H54 (cell line): ENCODE data around the gene RAB39A.

Source experiments
- DNase-seq: peaks from one replicate; pipeline ENCODE4 v3.0.0; 2011; ENCODE audit warnings: low spot score, mixed read lengths; ENCODE audit not compliant: insufficient read length
- FAIRE-seq: peaks from 3 replicates; lab custom pipeline; 2011; peaks lifted over from hg19 to GRCh38; lab: Jason Lieb, UNC
- POLR2A ChIP-seq: IDR thresholded peaks from 2 replicates; pipeline ENCODE4 v1.6.1; 2011; ENCODE audit warnings: low read depth, mild to moderate bottlenecking, low read length

The RAB39A gene

DNA sequence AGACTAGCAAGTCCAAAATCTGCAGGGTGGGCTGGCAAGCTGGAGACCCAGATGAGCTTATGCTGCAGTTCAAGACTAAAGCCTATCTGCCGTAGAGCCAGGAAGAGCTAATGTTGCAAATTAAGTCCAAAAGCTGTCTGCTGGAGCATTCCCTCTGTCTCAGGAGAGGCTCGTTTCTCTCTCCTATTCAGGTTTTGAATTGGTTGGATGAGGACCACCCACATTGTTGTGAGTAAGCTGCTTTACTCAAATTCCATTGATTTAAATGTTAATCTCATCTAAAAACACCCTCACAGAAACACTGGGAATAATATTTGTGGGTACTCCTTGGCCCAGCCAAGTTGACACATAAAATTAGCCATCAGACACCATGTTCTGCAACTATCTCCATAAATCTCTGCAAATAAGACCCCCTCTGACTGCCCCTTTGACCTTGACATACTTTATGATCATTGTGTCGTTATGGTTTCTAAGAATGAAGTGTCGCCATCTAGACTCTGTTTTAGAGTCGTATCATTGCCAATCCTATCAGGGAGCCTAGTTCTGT is 63.7 kb downstream of the RAB39A start:
- FAIRE-seq (no peak), DNase-seq (no peak)
- no peak for TF ChIP-seq POLR2A

DNA sequence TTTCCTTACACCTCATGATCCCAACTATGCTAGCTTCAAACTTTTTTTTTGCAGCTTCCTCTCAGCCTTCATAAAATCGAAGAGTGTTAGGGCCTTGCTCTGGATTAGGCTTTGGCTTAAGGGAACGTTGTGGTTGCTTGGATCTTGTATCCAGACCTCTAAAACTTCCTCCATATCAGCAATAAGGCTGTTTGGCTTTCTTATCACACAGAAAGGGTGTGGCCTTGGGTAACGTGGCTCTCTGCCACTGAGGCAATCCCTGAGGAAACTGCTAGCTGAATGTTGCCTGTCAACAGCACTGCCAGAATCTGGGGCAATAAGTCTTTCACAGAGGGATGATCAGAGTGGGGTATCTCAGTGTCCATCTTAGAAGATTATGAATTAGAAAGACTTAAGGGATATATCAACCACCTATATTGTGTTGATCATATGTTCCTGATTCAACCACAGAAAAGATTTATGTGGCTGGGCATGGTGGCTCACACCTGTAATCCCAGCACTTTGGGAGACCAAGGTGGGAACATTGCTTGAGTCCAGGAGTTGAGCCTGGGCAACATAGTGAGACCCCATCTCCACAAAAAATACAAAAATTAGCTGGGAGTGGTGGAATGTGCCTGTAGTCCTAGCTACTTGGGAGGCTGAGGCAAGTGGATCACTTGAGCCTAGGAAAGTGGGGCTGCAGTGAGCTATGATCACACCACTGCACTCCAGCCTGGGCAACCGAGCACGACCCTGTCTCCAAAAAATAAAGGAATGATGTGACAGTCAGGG is 67.9 kb downstream of the RAB39A start:
- TF ChIP-seq POLR2A = no peak
- FAIRE-seq = no peak

DNA sequence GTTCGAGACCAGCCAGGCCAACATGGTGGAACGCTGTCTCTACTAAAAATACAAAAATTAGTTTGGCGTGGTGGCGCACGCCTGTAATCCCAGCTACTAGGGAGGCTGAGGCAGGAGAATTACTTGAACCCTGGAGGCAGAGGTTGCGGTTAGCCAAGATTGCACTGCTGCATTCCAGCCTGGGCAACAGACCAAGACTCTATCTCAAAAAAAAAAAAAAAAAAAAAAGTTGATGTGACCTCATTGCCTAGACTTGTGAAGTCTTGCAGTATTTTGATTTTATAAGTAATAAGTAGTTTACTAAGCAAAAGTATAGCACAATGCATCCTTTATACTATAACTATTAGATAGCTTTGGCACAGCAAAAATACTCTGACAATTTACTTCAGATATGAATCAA is 70.5 kb downstream of the RAB39A start:
- TF ChIP-seq POLR2A = no peak
- DNase-seq (no peak), FAIRE-seq (no peak)

More for the DNA sequence above, 67.9 kb downstream of the RAB39A start:
- DNase-seq = no peak

DNA sequence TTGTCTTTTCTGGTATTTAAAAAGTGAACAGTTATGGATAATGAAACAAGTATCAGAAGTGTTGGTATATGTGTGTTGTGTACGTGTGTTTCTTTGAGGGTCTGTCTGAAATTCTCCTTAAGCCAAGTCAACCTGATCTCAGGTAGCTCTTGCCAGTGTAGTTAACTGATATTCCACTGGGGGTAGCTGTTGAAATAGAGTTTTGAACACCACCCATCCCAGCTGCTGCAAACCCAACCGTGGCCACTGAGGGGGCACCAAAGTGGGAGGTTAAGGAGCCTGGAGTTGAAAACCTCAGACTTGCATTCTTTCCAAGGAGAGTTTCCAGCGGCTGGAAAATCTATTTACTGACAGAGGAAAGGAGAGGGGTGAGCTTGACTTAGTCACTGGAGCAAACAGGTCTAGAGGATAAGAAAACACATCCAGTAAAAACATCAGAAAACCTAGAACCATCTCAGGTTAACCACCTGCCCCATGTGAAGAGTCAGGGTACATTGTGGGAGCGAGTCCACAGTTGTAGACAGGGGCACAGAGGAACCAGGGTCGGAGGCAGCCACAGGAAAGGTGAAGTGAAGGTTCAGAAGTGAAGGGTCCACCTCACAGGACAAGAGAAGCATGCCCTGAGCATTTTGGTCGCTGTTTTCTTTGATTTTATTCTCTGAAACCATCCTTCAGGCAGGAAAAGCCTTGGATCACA is 71.7 kb downstream of the RAB39A start:
- DNase-seq (peak; percentile 39), FAIRE-seq (peak; percentile 11)
- no peak for TF ChIP-seq POLR2A

DNA sequence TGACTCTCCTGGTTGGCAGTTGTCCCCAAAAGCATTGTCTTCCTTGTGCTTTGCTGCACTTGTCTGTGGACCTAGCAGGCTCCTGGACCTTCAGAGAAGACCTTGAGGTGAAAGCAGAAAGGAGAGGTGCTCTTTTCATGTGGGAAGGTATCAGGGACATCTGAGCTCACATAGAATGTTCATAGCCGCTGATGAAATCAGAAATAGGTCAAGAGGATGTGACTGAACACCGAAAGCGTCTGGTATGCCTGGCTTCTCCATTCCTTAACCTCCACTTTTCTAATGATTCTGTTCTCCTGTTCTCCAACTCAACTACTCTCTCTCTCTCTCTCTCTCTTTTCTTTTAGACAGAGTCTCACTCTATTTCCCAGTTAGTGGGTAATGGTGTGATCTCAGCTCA is 74.2 kb downstream of the RAB39A start:
- no peak for FAIRE-seq
- TF ChIP-seq POLR2A = no peak
- DNase-seq = no peak

DNA sequence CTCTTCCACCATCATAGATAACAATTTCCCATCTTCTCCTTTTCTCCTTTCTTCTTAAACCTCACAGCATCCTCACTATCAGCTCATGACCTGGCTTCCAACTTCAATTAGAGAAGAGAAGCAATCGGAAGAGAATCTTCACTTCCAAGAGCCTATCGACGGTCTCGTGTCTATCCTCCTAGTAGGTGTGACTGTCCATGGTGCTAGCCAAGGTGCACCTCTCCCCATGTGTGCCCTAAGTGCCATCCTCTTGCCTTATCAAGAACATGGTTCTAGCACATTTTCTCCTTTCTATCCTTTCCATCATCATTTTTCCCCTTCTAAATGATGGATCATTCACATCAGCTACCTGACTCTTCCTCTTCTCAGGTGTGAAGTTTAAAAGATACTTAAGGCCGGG is 75.4 kb downstream of the RAB39A start:
- no peak for FAIRE-seq
- TF ChIP-seq POLR2A = no peak
- no peak for DNase-seq

DNA sequence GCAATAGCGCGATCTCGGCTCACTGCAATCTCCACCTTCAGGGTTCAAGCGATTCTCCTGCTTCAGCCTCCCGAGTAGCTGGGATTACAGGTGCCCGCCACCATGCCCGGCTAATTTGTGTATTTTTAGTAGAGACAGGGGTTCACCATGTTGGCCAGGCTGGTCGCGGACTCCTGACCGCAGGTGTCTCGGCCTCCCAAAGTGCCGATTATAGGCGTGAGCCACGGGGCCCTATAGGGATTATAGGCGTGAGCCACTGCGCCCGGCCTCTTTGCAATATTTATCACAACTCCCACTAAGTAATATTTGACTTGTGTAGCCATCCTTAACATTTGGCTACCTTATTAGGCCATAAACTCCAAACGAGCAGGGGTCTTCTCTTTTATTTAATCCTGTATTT is 79.6 kb downstream of the RAB39A start:
- FAIRE-seq (no peak), DNase-seq (no peak)
- TF ChIP-seq POLR2A = no peak

DNA sequence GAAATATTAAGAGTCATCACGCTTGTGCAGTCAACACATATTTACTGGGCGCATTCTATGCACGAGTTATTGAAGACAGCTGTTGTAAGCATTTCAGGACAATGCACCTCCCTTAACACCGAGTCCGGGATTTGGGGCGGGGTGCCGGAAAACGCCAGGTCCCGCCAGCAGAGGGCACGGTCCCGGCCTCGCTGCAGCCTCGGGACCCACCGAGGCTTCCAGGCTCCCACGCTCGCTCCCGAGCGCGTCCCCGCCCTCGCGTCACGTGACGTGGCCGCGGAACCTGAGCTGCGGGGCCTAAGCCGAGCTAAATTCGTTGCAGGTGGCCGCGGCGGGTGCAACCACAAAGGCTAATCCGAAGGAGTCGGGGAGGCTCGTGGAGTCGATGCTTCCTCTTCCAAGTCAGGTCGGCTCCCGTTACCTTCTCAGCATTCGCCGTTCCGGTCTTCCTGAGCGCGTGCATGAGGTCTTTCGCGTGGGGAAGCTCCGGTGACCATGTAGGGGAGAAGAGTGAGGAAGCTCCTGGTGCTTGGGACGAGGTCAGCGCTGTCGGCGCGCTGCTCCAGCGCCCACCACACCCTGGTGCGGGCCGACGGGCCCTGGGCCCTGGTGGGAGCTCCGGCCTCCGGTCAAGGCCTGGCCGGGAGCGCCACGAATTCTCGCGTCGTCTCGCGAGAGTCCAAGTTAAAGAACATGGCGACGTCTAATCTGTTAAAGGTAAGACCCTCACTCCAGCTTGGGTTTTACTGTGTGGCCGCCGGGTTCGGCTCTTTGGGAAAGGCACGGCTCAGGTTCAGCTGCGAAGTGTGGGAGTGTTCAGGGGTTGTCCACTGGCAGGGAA is 80.6 kb downstream of the RAB39A start, which contains the start of gene CUL5:
CUL5 (plus strand) TSS at position 243 of the 841 bp plus-strand sequence; CDS start at position 694, 451 bp downstream.
- peak; percentile 43 for TF ChIP-seq POLR2A
- DNase-seq (peak; percentile 77), FAIRE-seq (peak; percentile 36)

DNA sequence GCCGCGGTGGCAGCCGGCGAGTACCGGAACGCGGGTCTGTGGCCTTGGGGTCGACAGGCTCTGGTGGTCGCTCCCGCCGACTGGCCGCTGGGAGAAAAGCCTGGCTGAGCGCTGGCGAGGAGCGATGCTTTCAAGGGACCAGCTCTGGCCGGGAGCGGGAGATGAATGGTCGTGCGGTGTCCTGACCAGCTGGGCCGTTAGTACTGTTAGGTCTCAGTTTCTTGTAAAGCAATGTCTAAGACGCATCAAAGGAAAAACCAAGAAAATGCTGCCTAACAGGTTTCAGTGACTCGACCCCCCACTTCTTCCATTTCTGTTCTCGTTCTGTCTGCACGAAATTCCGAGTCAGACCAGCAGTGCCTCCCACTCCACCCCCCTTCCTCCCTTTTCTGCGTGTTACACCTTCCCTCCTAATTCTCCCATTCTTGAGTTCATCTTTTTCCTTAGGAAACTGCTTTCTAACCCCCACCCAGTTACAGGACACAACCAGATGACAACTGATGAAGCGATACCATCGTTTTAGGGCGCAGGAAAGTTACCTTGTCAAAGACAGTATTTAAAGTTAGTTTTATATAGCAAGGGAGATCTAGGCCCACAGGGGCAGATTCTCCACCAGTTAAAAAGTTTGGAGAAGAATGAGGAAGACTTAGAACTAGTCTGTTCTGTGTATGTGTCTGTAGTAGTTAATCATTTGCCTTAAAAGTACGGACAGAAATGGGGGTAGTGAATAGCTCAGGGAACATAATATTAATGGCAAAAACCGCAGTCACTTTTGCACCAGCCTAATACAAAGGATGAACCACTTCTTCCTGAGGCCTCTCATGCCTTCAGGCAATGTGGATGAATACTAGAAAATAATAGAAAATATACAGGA is 81.5 kb downstream of the RAB39A start:
- no peak for FAIRE-seq
- no peak for TF ChIP-seq POLR2A
- no peak for DNase-seq

DNA sequence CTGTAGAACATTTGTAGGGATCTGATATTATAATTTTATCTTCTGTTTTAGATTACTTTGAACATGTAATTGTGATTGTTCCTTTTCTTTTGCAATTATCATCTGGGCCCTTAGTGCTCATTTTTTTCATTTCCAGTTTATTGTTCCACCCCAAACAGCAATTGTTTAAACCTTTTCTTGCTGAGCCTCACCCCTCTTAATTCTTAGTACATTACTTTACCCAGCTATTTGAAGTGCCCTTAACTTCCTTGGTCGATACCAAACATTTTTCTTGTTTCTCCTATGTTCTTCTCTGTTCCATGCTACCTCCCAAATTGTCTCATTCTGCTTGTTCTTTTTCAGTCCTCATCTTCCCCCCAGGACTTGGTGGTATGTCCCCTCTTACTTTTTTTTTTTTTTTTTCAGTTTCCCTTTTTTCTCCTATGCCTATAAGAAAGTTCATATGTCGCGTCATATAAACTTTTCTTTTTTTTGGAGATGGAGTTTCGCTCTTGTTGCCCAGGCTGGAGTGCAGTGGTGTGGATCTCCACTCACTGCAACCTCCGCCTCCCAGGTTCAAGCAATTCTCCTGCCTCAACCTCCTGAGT is 84.0 kb downstream of the RAB39A start:
- DNase-seq = no peak
- FAIRE-seq = no peak
- no peak for TF ChIP-seq POLR2A
